NCI-H1105 (cell line): ENCODE results near the gene PPARG.
"Not testable (repeated sequence)": the region's sequence is repeated elsewhere in the genome, so short reads cannot be mapped to it uniquely, and the experiment has no call there.

Experiments
- DNase-seq: peaks from one replicate; lab custom pipeline; 2025; lab: John Stamatoyannopoulos, UW

Gene PPARG

GRCh38 chr3:12380461-12380860 is 91.6 kb downstream of the PPARG start:
- no peak for DNase-seq

GRCh38 chr3:12381199-12381598 is 92.3 kb downstream of the PPARG start:
- no peak for DNase-seq

GRCh38 chr3:12383218-12383617 is 94.3 kb downstream of the PPARG start:
- no peak for DNase-seq

- DNase-seq, result no peak
These were observed 95.8 kb downstream of the PPARG start for GRCh38 chr3:12384451-12385233.

DNA sequence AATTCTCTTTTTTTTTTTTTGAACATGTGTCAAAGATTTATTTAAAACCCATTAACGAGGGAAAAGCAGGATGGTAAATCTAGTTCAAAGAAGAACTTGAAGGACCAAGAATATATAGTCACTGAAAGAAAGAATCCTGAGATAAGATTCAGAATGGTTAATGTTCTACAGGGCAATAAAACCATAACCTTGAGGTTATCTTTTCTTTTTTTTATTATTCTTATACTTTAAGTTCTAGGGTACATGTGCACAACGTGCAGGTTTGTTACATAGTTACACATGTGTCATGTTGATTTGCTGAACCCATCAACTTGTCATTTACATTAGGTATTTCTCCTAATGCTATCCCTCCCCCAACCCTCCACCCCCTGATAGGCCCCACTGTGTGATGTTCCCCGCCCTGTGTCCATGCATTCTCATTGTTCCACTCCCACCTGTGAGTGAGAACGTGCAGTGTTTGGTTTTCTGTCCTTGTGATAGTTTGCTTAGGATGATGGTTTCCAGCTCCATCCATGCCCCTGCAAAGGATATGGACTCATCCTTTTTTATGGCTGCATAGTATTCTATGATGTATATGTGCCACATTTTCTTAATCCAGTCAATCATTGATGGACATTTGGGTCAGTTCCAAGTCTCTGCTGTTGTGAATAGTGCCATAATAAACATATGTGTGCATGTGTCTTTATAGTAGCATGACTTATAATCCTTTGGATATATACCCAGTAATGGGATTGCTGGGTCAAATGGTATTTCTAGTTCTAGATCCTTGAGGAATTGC is 97.8 kb downstream of the PPARG start:
- not testable (repeated sequence) for DNase-seq

DNA sequence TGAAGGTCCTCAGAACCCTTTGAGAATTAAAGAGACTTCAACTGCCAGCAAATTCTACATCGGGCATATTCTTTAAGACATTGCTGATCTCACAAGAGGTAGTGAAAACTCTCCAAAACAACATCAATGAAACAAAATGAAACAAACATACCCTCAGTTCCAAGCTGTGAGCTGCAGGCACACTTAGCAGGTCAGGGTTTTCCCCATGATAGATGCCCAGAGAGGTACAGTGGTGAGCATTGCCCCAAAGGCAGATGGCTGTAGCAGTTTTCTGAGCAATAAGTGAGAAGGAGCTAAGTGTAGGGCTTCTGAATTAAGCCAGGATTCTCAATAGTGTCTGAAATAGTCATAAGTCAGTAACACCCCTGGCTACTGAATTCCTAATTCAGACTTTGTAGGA is 99.3 kb downstream of the PPARG start:
- DNase-seq, result no peak

GRCh38 chr3:12392101-12392878 is 103.4 kb downstream of the PPARG start:
- DNase-seq, result no peak

DNA sequence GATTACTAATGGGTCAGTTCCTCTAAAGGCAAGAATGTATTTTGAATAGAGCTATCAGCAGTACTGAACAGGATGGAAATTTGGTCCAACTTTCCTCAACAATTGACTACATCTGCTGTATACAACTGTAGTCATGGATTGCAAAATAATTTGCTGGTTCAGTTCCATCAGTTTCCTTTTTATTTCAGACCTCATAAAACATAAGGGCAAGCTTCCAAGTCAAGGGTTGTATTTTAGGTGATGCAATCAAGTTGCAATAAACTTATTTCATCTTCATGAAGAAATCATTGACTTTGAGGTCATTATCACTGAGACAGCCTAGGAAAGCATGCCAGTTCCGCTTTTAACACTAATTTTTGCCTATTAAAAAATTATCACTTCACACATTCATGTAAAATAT is 105.0 kb downstream of the PPARG start:
- no peak for DNase-seq

DNA sequence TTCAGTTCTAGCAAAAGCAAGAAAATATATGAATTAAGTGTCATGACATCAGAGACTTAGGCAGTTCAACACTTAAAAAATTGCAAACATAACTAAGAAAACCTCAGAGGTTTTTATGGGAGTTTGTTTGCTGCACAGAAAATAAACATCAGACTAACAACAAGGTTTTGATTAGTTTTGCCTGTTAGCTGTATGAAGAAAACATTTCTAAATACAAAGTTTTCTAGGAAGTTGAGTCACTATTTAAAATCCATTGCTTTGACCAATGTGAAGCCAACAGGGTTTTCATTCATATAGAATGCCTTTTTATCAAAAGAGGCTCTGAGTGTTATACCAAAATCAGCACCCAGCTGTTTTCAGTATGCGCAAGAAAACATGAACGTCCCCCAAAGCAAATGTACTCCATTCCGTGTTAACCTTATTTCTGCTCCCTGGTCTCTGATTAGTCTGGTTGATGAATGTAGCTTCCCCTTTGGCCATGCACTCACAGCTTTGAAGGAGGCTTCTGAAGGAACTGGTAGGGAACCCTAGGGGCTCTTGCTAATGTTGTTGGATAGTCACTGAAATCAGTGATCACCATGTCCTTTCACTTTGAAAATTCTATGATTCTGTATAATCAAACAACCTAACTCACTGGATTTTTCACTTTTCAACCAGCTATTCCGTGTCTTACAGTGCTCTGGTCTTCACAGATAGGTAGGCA is 105.8 kb downstream of the PPARG start:
- DNase-seq, result no peak

GRCh38 chr3:12395349-12396012 is 106.6 kb downstream of the PPARG start:
- no peak for DNase-seq

DNA sequence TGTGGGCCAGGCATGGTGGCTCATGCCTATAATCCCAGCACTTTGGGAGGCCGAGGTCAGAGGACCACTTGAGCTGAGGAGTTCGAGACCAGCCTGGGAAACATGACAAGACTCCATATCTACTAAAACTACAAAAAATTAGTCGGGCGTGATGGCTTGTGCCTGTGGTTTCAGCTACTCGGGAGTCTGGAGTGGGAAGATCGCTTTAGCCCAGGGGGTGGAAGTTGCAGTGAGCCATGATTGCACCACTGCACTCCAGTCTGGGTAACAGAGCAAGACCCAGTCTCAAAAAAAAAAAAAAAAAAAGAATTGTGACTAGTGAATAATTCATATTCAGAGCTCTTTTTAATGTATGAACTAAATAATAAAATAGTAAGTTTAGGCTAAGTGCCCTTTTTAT is 107.6 kb downstream of the PPARG start:
- DNase-seq, result no peak

DNA sequence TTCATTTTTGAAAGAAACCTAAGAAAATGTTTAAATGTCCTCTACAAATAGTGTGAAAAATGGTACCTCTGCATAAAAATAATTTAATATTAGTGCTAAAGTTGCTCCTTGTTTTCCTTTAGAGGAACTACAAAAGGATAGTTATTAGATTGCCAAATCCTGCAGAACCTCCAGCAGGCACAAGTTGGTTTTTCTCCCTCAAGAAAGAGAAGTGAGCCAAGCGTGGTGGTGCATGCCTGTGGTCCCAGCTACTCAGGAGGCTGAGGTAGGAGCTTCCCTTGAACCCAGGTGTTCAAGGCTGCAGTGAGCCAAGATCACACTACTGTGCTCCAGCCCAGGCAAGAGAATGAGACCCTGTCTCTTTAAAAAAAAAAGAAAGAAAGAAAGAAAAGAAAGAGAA is 110.4 kb downstream of the PPARG start:
- DNase-seq, result no peak

- no peak for DNase-seq
These were observed 111.8 kb downstream of the PPARG start for GRCh38 chr3:12400616-12401194.

DNA sequence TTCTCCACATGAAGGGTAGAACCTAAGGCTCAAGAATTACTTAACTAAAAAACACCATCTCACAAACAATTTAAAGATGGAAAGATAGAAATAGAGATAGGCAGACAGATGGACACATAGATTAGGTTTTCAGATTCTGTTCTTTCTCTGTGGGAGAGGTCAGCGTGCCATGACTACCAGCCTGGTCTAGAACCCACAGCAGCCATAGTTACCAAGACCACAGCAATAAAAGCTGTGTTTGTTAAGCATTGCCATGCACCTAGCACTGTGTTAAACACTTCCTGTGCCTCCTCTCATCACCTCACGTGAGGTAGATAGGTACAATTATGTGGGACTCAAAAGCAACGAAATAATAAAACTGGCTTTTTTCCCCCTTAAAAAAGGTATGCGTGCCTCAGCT is 112.3 kb downstream of the PPARG start:
- no peak for DNase-seq

DNA sequence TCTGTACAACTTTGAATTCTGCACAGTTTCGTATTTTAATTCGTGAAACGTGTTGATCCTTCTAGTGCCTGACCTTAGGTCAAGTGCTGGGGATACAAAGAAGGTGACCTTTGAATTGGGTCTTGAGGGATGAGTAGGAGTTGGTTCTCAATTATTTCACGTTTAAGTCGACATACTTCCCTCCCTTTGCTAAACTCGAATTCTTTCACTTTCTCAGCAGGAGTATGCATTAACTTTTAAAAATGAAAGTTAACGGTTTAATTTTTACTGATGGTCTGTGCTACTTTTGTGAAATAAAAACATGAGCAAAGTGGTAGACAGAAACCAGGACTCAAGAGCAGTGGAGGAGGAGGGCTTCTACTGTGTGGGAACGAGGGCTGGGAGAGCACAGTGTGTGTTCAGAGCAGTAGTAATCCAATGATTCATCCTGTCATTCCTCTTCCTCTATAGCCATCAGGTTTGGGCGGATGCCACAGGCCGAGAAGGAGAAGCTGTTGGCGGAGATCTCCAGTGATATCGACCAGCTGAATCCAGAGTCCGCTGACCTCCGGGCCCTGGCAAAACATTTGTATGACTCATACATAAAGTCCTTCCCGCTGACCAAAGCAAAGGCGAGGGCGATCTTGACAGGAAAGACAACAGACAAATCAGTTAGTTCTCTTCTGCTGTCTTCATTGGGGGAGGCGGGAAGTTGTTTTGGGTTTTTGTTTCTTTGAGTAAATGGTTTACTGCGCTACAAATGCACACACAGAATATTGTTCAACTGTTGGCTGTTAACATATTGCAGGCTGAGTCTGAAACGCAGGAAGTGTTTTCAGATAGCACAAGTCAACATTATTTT is 116.8 kb downstream of the PPARG start:
- no peak for DNase-seq

- no peak for DNase-seq
These were observed 120.3 kb downstream of the PPARG start for GRCh38 chr3:12408984-12409683.

DNA sequence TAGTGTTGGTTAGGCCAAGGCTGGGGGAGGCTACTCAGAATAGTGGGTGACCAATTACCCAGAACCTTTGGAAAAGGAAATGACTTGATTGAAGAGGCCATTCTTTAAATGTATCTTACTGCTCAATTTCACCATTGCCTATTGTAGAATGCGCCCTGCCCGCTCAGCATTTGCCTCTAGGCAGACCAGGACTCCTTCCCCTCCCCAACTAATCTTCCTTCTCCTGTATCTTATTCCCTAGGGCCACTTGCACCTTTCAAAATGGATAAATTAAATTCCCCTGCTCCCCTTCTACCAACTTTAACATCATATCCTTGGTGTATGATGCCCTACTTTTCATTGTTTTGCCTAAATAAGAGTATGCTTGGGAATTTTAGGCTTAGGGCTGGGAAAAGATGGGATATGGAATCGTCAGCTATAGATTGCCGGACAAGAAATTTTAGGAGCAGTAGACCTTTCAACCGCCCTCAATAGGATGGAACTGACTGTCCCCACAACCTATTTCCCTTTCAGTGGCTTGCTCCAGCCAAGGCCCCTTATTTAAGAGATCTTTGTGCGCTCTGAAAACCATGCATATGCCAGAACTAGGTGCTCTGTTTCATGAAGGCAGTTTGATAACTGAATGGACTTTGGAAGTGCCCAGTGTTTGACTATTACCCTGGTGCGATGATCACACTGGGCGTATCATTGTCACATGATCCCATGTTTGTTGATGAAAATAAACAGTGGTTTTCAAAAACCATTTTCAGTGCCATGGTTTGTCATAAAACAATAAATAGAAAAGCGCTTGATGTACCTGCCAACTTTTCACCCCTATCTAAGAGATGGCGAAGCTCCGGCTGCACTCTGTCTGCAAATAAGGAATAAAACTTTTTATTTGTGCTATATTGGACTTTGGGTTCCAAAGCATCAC is 121.1 kb downstream of the PPARG start:
- no peak for DNase-seq

GRCh38 chr3:12413721-12414255 is 124.9 kb downstream of the PPARG start:
- no peak for DNase-seq
